ENCODE data around the gene TXN2.
"Not testable (repeated sequence)": the region's sequence is repeated elsewhere in the genome, so short reads cannot be mapped to it uniquely, and the experiment has no call there.

Gene TXN2

DNA sequence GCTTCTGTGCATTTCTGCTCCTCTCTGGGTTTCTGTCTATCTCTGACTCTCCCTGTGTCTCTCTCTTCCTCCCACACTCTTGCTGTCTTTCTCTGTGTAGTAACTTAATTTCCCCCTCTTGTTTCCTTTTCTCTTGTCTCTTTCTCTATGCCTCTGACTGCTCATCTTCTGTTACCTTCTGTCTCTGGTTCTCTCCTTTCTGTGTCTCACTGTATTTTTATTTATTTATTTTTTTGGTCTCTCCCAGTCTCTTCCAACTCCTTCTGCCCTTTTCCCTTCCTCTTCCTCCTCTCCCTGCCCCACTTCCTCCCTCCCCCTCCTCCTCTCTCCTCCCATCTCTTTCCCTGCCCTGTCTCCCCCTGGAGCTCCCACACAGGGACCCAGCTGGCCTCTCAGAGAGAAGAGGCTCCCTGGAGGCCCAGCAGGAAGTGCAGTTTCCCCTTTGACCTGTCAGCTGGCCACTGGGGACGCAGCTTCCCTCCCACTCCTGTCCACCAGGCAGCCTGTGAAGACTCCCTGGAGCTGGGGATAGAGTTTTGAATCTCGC, 55.4 kb downstream of the TXN2 start:
- no peak for DNase-seq

DNA sequence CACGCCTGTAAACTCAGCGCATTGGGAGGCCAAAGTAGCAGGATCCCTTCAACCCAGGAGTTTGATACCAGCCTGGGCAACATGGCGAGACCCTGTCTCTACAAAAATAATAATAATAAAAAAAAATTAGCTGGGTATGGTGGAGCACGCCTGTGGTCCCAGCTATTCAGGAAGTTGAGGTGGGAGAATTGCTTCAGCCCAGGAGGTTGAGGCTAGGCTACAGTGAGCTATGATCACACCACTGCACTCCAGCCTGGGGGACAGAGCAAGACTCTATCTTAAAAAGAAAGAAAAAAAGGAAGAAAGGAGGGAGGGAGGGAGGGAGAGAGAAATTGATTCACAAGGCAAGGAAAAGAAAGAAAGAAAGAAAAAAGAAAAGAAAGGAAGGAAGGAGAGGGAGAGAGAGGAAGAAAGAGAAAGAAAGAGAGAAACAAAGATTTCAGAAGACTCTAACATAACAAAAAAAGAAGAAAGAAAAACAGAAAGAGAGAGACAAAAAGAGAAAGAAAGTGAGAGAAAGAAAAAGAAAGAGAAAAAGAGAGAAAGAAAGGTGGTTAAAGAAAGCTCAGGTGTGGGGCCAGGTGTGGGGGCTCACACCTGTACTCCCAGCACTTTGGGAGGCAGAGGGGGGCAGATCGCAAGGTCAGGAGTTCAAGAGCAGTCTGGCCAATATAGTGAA, 56.4 kb downstream of the TXN2 start:
- no peak for DNase-seq

DNA sequence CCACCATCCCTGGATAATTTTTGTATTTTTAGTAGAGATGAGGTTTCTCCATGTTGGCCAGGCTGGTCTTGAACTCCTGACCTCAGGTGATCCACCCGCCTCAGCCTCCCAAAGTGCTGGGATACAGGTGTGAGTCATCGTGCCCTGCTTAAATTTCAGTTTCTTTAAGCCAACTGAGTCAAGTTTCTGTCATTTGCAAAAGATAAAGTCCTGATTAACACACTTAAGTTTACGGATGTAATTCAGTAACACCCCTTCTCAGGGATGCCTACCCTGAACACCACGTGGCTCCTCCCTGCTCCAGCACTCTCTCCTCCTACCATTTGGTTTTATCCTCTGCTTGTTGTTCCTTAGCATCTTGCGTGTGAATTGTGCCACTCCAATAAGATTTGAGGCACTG, 57.0 kb downstream of the TXN2 start:
- not testable (repeated sequence) for DNase-seq

DNA sequence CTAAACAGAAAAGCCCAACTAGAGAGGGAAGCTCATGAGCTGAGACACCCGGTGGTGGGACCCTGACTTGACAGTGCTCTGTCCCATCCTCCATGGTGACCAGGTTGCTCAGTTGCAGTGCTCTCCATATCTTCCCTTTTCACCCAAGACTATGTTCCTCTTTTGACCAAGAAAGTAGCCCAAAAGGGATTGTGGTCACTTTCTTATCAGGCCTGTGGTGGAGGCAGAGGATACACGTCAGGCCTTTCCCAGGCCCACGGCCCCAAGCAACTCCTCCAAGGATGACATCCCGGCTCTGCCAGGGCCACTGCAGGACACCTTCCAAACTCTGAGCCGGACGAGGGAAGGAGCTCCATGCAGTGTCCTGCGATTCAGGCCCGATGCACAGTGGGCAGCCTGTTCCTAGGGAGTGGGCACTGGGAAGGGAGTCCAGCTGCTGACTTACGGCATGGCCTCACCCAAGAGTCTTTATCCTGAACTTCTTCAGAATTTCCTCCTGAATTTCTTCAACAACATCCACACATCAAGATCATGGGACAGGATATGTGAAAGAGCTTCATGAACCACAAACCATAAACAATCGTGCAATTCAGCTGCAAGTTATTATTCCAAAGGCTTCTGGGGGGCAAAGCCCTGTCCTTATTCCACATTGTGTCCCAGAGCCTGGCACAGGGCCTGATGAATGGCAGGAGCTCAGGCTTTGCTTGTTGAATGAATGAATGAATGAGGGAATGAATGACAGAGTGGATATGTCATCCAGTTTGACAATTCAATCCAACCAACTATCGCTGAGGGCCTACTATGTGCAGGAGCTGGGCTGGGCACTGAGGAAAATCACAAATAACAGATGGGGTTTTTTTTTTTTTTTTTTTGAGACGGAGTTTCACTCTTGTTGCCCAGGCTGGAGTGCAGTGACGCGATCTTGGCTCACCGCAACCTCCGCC, 57.7 kb downstream of the TXN2 start:
- no peak for DNase-seq

DNA sequence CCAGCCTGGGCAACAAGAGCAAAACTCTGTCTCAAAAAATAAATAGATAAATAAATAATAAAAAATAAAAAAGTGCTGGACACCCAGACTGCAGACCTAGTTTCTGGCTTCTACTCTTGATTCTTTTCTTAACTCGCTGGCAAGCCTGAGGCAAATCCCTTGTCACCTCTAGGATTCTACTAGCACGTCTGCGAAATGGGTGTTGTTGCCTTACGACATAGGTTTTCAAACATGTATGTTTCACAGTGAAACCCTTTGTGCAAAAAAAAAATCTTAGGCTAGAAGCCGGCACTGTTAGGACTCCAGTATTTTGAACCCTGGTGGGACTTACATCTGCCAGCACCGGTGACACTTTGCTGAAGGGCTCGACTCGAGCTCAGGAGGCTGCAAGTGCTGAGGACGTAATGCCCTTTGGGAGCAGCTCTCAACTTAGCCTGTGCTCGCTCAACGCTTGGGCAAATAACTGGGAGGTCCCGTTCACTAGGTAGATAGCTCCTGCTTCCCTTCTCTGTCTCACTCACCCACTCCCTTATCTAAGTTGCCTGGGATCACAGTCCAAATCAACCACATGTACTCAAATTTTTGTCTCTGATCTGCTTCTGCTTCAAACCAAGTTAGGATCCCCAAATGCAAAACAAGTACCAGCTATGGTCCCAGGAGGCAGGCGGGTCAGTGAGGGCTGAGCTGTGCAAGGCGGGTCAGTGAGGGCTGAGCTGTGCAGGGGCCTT, 59.0 kb downstream of the TXN2 start:
- no peak for DNase-seq

DNA sequence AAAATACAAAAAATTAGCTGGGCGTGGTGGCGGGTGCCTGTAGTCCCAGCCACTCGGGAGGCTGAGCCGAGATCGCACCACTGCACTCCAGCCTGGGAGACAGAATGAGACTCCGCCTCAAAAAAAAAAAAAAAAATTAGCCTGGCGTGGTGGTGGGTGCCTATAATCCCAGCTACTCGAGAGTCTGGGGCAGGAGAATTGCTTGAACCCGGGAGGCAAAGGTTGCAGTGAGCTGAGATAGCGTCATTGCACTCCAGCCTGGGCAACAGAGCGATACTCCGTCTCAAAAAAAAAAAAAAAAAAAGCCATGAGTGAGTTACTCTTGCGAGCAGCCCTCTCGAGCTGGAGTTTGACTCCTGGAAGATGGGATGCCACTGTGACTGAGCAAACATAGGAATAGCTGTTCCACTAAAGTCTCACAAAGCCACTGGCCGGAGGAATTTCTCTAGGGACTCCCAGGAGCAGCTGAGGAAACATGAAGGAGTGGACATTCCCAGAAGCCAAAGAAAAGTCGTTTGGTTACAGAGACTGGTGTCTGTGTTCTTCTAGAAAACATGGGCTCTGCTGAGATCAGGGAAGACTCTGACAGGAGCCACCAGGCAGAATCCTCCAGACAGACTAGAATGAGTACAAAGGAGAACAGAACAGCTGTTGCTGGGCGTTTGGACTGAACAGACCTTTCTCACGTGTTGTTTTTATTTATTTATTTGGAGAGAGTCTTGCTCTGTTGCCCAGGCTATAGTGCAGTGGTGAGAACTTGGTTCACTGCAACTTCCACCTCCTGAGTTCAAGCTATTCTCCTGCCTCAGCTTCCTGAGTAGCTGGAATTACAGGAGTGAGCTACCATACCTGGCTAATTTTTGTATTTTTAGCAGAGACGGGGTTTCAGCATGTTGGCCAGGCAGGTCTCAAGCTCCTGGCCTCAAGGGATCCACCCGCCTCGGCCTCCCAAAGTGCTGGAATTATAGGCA, 61.2 kb downstream of the TXN2 start:
- DNase-seq = no peak

DNA sequence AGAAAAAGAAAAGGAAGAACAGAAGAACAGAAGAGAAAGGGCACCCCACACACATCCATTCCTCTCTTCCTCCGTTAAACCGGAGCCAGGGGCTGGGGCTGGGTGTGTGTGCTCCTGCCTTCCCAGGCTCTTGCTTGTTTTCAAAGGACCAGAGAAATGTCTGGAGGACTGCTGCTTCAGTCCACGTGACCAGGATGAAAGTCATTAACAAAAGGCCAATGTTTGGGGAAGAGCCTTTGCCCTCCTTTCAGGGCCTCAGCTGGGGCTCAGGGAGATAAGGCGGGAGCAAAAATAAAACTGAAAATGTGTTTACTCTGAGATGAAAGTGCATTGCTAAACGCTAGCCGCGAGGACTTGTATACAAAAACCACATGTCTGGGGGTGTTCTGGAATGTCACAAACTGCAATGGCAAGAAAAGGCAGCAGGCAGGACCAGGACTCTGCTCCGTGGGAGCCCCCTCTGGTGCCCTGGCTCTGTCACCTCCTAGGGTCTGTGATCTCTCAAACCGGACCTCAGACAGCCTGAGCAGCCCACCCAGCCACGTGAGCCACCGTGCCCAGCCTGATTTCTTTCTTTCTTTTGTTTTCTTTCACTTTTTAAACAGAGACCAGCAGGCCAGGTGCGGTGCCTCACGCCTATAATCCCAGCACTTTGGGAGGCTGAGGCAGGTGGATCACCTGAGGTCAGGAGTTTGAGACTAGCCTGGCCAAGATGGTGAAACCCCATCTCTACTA, 62.1 kb downstream of the TXN2 start:
- DNase-seq = peak; percentile 50

DNA sequence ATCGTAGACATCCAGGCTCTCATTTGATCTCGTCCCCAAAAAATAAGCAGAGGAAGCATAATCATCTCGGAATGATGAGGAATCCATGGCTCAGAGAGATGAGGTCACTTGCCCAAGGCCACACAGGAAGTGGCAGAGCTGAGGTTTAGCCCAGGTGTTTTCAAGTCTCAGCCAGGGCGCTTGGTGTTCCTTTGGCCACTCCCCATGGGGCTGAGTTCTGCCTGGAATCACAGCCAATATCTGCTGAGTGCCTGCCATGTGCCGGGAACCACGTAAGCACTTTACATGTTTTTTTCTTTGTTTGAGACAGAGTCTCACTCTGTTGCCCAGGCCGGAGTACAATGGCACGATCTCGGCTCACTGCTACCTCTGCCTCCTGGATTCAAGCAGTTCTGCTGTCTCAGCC, 64.2 kb downstream of the TXN2 start:
- DNase-seq = no peak

All from midbrain (tissue), 1 donor.